ENCODE measurements around the gene MTARC1. TPM values are rescaled to one million over a fixed set of nuclear protein-coding genes. Genes with fewer than 3 reads are reported as not detected.

MTARC1 gene
- total RNA-seq, 1 experiment from 2014 or later = 72.5 TPM

DNA sequence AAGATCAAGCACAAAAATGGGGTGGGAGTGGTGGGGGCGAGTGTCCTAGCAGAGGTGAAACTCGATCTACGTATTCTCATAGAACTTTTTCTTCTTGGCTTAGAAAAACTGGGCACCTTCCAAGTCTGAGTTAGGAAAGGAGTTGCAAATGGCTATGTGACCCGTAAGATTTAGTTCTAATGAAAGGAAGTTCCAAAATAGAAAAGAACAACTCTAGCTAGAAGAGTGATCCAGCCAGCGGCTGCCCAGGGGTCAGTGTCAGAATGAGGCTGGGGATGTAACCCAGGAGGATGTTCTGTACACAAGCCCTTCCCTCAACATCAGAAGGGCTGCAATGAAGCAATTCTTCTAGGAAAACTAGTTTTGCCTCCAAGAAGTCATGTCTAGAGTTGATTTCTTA lies 5.2 kb downstream of the MTARC1 start:
- POLR2A ChIA-PET (ENCODE audit: unreplicated experiment) = no interaction called here
- Histone ChIP-seq H3K27ac (no peak overlapping the region), H4K20me1 (ENCODE audit: insufficient read depth) (no peaks in the 10 kb centered on the region), H3F3A (ENCODE audit: insufficient read depth, low read depth) (peaks cover 17% of the 10 kb centered on the region), H3K4me2 (no peak overlapping the region), H2AFZ (no peak overlapping the region), H3K4me3 (no peak overlapping the region), H3K27me3 (ENCODE audit: insufficient read depth, low read depth) (no peaks in the 10 kb centered on the region), H3K36me3 (ENCODE audit: low read depth) (no peaks in the 10 kb centered on the region), H3K9me2 (ENCODE audit: insufficient read depth) (no peaks in the 10 kb centered on the region), H3K79me2 (ENCODE audit: low read depth) (no peaks in the 10 kb centered on the region; the same call in 1 of the 2 replicates), H3K4me1 (replicated peaks; ENCODE audit: insufficient read depth) (peaks cover 18% of the 10 kb centered on the region), H3K9me3 (ENCODE audit: insufficient read depth, low read depth) (no peaks in the 10 kb centered on the region)
- CTCF ChIA-PET = no interaction called here
- no peak for DNase-seq
- TF ChIP-seq EZH2 (IDR thresholded peaks at IDR 0.05; ENCODE audit: low read depth) = no peak
- TF ChIP-seq, protein P1, sequence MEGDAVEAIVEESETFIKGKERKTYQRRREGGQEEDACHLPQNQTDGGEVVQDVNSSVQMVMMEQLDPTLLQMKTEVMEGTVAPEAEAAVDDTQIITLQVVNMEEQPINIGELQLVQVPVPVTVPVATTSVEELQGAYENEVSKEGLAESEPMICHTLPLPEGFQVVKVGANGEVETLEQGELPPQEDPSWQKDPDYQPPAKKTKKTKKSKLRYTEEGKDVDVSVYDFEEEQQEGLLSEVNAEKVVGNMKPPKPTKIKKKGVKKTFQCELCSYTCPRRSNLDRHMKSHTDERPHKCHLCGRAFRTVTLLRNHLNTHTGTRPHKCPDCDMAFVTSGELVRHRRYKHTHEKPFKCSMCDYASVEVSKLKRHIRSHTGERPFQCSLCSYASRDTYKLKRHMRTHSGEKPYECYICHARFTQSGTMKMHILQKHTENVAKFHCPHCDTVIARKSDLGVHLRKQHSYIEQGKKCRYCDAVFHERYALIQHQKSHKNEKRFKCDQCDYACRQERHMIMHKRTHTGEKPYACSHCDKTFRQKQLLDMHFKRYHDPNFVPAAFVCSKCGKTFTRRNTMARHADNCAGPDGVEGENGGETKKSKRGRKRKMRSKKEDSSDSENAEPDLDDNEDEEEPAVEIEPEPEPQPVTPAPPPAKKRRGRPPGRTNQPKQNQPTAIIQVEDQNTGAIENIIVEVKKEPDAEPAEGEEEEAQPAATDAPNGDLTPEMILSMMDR (conservative IDR thresholded peaks at IDR 0.05) = no peak
- no TSS peak for BruUV-seq (replicated peaks)
- intact Hi-C loops (cut with micrococcal nuclease; ENCODE audit: unreplicated experiment) = loop anchor here (10.0 kb wide), 1 partner anchor 747 kb away; the partner anchor contains the start of gene EPRS1

DNA sequence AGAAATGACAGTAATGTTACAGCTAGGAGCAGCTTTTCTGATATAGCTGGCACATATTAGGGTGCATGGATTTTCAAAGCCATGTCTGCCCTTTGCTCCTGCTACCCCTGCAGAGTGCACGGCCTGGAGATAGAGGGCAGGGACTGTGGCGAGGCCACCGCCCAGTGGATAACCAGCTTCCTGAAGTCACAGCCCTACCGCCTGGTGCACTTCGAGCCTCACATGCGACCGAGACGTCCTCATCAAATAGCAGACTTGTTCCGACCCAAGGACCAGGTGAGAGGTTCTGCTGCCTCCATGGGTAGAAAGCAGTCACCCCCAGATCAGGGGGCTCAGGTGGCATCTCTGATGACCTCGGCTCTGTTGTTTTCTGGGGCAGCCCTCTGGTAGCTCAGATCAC lies 9.8 kb downstream of the MTARC1 start:
- Histone ChIP-seq H3K79me2 (ENCODE audit: low read depth) (no peaks in the 10 kb centered on the region), H3K27me3 (ENCODE audit: insufficient read depth, low read depth) (no peaks in the 10 kb centered on the region), H3K9me3 (ENCODE audit: insufficient read depth, low read depth) (no peaks in the 10 kb centered on the region), H4K20me1 (ENCODE audit: insufficient read depth) (no peaks in the 10 kb centered on the region), H3K9me2 (ENCODE audit: insufficient read depth) (no peaks in the 10 kb centered on the region), H3K27ac (no peak overlapping the region), H3K36me3 (ENCODE audit: low read depth) (no peaks in the 10 kb centered on the region), H2AFZ (no peak overlapping the region), H3K4me1 (replicated peaks; ENCODE audit: insufficient read depth) (peaks cover 19% of the 10 kb centered on the region), H3F3A (ENCODE audit: insufficient read depth, low read depth) (peaks cover 4% of the 10 kb centered on the region; the same call in 1 of the 2 replicates), H3K4me3 (no peak overlapping the region), H3K4me2 (no peak overlapping the region)
- CTCF ChIA-PET = no interaction called here
- TF ChIP-seq EZH2 (IDR thresholded peaks at IDR 0.05; ENCODE audit: low read depth) = no peak
- TF ChIP-seq, protein P1 (conservative IDR thresholded peaks at IDR 0.05) = no peak
- DNase-seq = no peak
- POLR2A ChIA-PET (ENCODE audit: unreplicated experiment) = no interaction called here
- BruUV-seq (replicated peaks) = no TSS peak
- intact Hi-C loops (cut with micrococcal nuclease; ENCODE audit: unreplicated experiment) = loop anchor here (10.0 kb wide), 1 partner anchor 752 kb away; the partner anchor contains the start of gene EPRS1

DNA sequence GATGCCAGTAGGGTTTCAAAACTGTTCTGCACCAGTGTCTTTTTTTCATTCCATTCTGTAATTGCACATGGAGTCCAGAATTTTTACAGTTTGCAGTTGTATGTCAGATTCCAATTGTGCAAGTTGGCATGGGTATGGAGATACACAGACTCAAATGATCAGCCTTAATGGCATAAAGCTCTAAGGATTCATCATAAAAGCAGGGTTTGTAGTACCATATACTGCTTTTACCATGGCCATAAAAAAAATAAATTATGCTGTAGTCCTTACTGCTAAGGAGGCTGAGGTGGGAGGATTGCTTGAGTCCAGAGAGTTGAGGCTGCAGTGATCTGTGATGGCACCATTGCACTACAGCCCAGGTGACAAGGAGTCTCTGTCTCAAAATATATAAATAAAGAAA lies 10.3 kb downstream of the MTARC1 start:
- Histone ChIP-seq H3F3A (ENCODE audit: insufficient read depth, low read depth) (peaks cover 4% of the 10 kb centered on the region; the same call in 1 of the 2 replicates), H3K9me2 (ENCODE audit: insufficient read depth) (no peaks in the 10 kb centered on the region), H3K27me3 (ENCODE audit: insufficient read depth, low read depth) (no peaks in the 10 kb centered on the region), H3K27ac (peak overlapping the region; percentile 28; the same call in 1 of the 2 replicates), H3K4me1 (replicated peaks; ENCODE audit: insufficient read depth) (peaks cover 19% of the 10 kb centered on the region), H2AFZ (no peak overlapping the region), H3K36me3 (ENCODE audit: low read depth) (no peaks in the 10 kb centered on the region), H4K20me1 (ENCODE audit: insufficient read depth) (no peaks in the 10 kb centered on the region), H3K4me3 (no peak overlapping the region), H3K4me2 (no peak overlapping the region), H3K79me2 (ENCODE audit: low read depth) (no peaks in the 10 kb centered on the region), H3K9me3 (ENCODE audit: insufficient read depth, low read depth) (no peaks in the 10 kb centered on the region)
- DNase-seq = no peak
- TF ChIP-seq, protein P1 (conservative IDR thresholded peaks at IDR 0.05) = no peak
- no peak for TF ChIP-seq EZH2 (IDR thresholded peaks at IDR 0.05; ENCODE audit: low read depth)
- ChIA-PET POLR2A (ENCODE audit: unreplicated experiment) (no interaction called here), CTCF (no interaction called here)
- intact Hi-C loops (cut with micrococcal nuclease; ENCODE audit: unreplicated experiment) = loop anchor here (10.0 kb wide), 1 partner anchor 752 kb away; the partner anchor contains the start of gene EPRS1
- TSS peak; percentile 77 for BruUV-seq (replicated peaks)
